Measurements from ENCODE around the gene TSPAN32. TPM values are rescaled to one million over a fixed set of nuclear protein-coding genes. Genes with fewer than 3 reads are reported as not detected.

The TSPAN32 gene
- polyA plus RNA-seq, 1 donor (not counting 4 experiments of a cell fraction or from before 2014, with no cell fraction given), result not detected

DNA sequence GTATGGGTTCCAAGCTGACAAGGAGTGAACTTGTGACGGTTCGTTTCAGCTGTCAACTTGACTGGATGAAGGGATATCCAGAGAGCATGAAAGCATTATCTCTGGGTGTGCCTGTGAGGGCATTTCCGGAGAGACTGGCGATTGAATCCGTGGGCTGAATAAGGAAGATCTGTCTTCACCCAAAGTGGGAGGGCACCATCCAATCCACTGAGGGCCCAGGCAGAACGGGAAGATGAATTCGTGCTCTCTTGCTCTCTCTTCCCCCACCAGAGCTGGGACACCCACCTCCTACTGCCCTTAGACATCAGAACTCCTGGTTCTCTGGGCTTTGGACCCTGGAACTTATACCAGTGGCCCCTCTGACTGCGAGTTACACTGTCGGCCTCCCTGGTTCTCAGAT lies 59.8 kb downstream of the TSPAN32 start:
- dilution Hi-C loops (cut with MboI; ENCODE audit: extremely low pct_ligation_motif_present, low sequenced_read_pairs), result no loop called here
- DNase-seq (ENCODE audit: low read depth, low spot score) (no peak), FAIRE-seq (no peak)
- H3K4me1 ChIP-seq (ENCODE audit: control insufficient read depth, extremely low read depth, insufficient read depth, low read length), result no peaks in the 10 kb centered on the region
- H3K27ac ChIP-seq (ENCODE audit: control insufficient read depth, insufficient read depth, low read length), result no peak overlapping the region
- H3K9me1 ChIP-seq (ENCODE audit: control insufficient read depth, extremely low read depth, insufficient read depth, low read length), result no peaks in the 10 kb centered on the region
- H3K9ac ChIP-seq (ENCODE audit: control insufficient read depth, extremely low read depth, insufficient read depth, low read length), result no peak overlapping the region
- no peaks in the 10 kb centered on the region for H3K79me2 ChIP-seq (ENCODE audit: control insufficient read depth, insufficient read depth, low read length)
- no peak overlapping the region for H3K4me3 ChIP-seq (ENCODE audit: control insufficient read depth in 2 of 3, extremely low read depth in 1 of 3, insufficient read depth in 2 of 3, low read depth in 1 of 3, low read length in 3 of 3)
- no peaks in the 10 kb centered on the region for H4K20me1 ChIP-seq (ENCODE audit: control insufficient read depth, extremely low read depth, insufficient read depth, low read length)
- H3K36me3 ChIP-seq (ENCODE audit: control insufficient read depth in 2 of 2, extremely low read depth in 1 of 2, insufficient read depth in 2 of 2, low read length in 2 of 2), result no peaks in the 10 kb centered on the region
- no peaks in the 10 kb centered on the region for H3K27me3 ChIP-seq (ENCODE audit: control insufficient read depth, extremely low read depth, insufficient read depth, low read length)
- no peak overlapping the region for H3K4me2 ChIP-seq (ENCODE audit: control insufficient read depth, extremely low read depth, insufficient read depth, low read depth, low read length)
- no peaks in the 10 kb centered on the region for H3K9me3 ChIP-seq (ENCODE audit: control insufficient read depth, low read depth, low read length)
- no peak for TF ChIP-seq EZH2 (IDR thresholded peaks at IDR 0.05; ENCODE audit: low read length)
- TF ChIP-seq, protein P1, sequence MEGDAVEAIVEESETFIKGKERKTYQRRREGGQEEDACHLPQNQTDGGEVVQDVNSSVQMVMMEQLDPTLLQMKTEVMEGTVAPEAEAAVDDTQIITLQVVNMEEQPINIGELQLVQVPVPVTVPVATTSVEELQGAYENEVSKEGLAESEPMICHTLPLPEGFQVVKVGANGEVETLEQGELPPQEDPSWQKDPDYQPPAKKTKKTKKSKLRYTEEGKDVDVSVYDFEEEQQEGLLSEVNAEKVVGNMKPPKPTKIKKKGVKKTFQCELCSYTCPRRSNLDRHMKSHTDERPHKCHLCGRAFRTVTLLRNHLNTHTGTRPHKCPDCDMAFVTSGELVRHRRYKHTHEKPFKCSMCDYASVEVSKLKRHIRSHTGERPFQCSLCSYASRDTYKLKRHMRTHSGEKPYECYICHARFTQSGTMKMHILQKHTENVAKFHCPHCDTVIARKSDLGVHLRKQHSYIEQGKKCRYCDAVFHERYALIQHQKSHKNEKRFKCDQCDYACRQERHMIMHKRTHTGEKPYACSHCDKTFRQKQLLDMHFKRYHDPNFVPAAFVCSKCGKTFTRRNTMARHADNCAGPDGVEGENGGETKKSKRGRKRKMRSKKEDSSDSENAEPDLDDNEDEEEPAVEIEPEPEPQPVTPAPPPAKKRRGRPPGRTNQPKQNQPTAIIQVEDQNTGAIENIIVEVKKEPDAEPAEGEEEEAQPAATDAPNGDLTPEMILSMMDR (optimal IDR thresholded peaks at IDR 0.05 in 1 of 3, IDR thresholded peaks at IDR 0.05 in 1 of 3, conservative IDR thresholded peaks at IDR 0.05 in 1 of 3; ENCODE audit: extremely low read depth in 1 of 3, insufficient read depth in 2 of 3, low read length in 3 of 3), result no peak
- no peak overlapping the region for H2AFZ ChIP-seq (ENCODE audit: control insufficient read depth, low read length)

DNA sequence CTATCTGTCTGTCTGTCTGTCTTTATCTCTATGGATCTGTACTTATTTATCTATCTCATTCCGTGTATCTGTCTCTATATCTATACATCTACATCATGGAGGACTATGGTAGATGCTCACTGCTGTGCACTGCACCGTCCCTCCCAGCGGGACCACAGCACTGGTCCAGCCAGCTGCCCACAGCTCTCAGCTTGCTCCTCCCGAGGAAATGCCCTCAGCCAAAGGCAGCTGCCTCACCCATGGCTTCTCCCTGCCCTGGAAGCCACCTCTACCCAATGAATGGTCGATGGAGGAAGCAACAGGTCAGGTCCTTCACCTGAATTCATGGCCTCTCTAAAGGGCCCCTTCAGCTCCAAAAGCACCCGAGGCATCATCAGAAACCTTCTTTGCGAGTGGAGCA lies 60.6 kb downstream of the TSPAN32 start:
- Histone ChIP-seq H3K4me3 (ENCODE audit: control insufficient read depth in 2 of 3, extremely low read depth in 1 of 3, insufficient read depth in 2 of 3, low read depth in 1 of 3, low read length in 3 of 3) (no peak overlapping the region), H3K79me2 (ENCODE audit: control insufficient read depth, insufficient read depth, low read length) (no peaks in the 10 kb centered on the region), H3K9me1 (ENCODE audit: control insufficient read depth, extremely low read depth, insufficient read depth, low read length) (no peaks in the 10 kb centered on the region), H3K9ac (ENCODE audit: control insufficient read depth, extremely low read depth, insufficient read depth, low read length) (no peak overlapping the region), H3K27me3 (ENCODE audit: control insufficient read depth, extremely low read depth, insufficient read depth, low read length) (no peaks in the 10 kb centered on the region), H4K20me1 (ENCODE audit: control insufficient read depth, extremely low read depth, insufficient read depth, low read length) (no peaks in the 10 kb centered on the region), H3K4me2 (ENCODE audit: control insufficient read depth, extremely low read depth, insufficient read depth, low read depth, low read length) (no peak overlapping the region), H3K27ac (ENCODE audit: control insufficient read depth, insufficient read depth, low read length) (no peak overlapping the region), H3K36me3 (ENCODE audit: control insufficient read depth in 2 of 2, extremely low read depth in 1 of 2, insufficient read depth in 2 of 2, low read length in 2 of 2) (no peaks in the 10 kb centered on the region), H3K4me1 (ENCODE audit: control insufficient read depth, extremely low read depth, insufficient read depth, low read length) (no peaks in the 10 kb centered on the region), H2AFZ (ENCODE audit: control insufficient read depth, low read length) (no peak overlapping the region), H3K9me3 (ENCODE audit: control insufficient read depth, low read depth, low read length) (no peaks in the 10 kb centered on the region)
- TF ChIP-seq EZH2 (IDR thresholded peaks at IDR 0.05; ENCODE audit: low read length), result no peak
- TF ChIP-seq, protein P1 (optimal IDR thresholded peaks at IDR 0.05 in 1 of 3, IDR thresholded peaks at IDR 0.05 in 1 of 3, conservative IDR thresholded peaks at IDR 0.05 in 1 of 3; ENCODE audit: extremely low read depth in 1 of 3, insufficient read depth in 2 of 3, low read length in 3 of 3), result no peak
- dilution Hi-C loops (cut with MboI; ENCODE audit: extremely low pct_ligation_motif_present, low sequenced_read_pairs), result no loop called here
- FAIRE-seq (no peak), DNase-seq (ENCODE audit: low read depth, low spot score) (no peak)

Measured in keratinocyte (primary cell).